HG02588 (cell line): ENCODE data around the gene GAB3.

Experiments
- ATAC-seq: cut with Tn5 transposase; IDR thresholded peaks from one replicate; pipeline ENCODE4 v1.9.1; 2021; ENCODE audit warnings: mild to moderate bottlenecking, moderate library complexity; ENCODE audit not compliant: unreplicated experiment

GAB3 gene

DNA sequence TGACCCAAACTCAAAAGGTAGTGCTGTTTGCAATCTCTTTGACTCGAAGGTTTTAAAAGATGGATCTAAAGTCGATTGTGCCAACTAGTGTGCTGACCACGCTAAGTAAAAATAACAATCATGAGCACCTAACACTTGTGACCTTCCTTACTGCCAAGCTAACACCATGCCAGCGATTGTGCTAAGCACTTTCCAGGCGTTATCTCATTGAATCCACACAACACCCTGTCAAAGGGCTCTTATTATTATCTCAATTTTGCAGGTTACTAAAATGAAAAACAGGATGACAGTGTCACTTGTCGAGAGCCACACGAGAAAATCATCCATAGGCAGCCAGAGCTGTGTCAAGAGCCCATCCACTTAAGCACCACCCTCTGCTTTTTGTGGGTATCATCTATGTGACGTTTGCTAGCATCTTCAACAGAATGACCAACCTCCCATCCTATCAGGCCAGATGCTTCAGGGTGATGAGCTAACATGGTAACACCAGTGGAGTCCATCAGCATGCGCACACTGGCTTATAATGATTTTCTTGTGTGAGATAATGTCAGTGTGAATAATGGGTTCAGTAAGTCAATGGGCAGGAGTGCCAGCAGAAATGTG lies 893 bp upstream of the GAB3 start:
- ATAC-seq: no peak

DNA sequence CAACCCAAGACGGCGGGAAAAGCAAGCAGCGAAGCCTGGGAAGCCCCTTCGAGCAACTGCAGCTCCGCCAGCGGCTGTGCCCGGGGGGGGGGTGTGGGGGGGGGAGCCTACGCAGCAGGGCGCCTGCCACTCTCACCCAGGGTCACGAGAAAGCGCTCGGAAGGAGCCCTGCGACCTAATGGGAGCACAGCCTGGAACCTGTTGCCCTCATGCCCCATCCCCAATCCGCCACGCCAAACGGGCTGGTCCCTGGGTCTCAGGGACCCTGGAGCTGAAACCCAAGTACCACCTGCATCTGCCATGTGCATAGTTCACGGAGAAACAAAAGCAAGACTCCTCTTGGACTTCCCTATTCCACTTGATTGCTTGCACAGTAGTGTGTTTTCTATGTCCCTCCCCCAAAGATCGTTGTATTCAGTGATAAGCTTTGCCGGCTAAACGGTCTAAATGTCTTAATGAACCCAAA lies 359 bp upstream of the GAB3 start:
- peak; percentile 26 for ATAC-seq

DNA sequence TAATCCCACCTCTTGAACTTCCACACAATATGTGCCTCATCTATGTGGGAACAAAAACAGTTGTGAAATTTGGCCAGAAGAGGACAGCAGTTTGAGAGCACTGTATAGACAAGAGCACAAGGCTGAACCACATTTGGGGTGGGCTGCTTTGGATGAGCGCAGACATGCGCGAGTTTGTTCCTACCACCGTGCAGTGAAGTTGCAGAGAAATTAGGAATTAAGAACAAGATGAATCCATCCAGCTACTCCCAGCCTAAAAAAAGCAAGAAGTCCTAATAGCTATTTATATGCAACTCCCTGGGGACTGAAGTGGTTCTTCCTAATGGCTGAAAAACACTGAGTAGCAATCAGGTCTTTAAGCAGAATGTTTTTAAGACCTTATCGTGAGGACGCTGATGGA lies 1.0 kb downstream of the GAB3 start:
- no peak for ATAC-seq

DNA sequence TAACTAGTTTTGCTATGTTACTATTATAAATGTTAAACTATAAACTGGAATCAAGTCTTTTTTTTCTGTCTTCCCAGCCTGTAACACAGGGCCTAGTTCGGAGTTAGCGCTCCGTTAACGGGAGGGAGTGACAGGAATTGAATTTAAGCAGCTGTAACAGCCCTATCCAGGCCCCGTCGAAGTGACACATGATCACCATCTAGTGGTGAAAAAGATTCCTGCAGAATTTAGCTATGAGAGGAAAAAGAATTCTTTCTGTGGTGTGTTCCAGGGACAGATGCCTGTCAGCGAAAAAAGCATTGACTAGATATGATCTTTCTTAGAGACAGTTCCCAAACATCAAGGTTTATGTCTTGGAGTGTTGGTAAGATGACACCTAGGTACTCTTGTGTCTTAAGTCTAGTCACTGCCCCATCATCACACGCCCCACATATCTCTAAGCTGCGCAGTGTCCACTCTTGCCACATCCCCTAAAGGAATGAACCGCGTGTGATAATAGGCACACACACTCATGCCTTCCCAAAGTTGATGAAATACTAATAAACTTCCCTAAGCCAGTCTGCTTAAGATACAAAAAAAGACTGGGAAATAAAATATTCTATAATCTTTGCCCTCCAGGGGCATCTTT lies 2.1 kb downstream of the GAB3 start:
- ATAC-seq: no peak

DNA sequence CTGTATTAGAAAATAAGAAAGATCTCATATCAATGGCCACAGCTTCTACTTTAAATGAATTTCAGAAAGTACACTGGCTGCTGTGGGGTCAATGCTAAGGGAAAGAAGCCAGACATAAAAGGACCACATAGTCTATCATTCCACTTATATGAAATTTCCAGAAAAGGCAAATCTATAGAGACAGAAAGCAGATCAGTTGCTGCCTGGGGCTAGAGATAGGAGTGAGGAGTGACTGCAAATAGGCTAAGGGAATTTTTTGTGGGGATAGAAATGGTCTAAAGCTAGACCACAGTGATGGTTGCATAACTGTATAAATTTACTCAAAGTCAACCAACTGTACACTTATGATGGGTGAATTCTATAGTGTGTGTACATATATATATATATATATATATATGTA lies 8.3 kb downstream of the GAB3 start:
- ATAC-seq: no peak

DNA sequence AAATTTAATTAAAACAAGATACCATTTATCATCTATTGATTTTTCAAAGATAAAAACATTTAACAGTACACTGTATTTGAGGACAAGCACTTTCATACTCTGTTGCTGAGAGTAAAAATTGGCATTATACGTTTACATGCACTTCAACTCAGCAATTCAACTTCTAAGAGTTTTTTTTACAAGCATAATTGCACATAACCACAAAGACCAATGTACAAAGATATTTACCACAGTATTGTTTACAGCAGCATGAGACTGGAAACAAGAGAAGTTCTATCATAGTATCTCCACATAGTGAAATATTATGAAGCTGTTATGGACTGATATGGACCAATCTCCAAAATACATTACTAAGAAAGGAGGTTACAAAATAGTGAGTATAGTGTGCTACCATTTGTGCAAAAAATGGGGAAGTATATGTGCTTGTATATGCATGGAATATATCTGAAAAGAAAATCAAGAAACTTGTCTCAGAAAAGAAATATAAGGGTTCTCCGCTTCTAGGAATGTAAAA lies 10.9 kb downstream of the GAB3 start:
- ATAC-seq: no peak

DNA sequence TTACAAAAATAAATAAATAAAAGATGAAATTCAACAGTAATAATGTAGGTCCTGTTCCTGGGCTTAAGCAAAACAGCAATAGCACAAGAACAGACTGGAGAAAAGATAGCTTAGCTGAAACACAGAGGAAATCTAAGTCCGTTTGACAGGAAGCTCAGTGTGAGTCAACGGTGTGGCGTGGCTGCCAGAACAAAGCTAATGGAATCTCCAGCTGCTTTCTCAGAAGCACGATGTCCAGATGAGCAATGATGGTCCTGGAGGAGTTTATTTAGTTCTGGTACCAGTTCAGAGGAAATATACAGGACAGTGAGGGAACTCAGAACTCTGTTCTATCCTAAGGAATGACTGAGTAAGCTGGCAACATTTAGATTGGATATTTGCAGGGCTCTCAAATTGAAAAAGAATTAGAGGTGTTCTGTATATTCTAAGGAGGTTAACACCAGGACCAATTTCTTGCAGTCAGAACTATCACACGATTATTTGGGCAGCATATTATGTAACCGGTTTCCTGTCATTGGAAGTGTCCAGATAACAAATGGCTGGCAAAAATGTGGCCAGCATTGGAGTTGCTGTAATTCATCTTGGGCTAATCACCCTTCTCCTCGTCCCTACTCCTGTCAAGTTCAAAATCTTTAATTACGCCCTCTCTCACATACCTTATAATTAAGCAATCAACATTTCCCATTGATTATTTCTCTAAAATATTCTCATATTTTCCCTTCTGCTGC lies 12.7 kb downstream of the GAB3 start:
- no peak for ATAC-seq

DNA sequence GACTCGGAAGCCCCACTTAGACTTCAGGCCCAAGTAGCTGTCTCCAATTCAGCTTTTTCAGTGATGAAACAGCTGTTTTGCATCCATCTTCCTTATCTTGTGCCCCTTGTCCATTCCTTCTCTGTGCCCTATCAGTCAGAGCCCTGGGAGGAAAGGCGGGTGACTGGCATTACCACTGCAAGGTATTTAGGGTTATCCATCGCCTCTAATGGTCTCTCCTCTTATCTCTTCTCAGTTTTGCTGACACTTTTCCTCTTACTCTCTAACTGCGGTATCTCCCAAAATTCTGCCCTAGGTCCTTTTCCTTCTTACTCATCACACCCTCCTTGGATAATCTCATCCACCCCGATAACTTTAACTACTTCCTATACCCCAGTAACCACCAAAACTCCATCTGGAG lies 13.7 kb downstream of the GAB3 start:
- ATAC-seq: no peak

DNA sequence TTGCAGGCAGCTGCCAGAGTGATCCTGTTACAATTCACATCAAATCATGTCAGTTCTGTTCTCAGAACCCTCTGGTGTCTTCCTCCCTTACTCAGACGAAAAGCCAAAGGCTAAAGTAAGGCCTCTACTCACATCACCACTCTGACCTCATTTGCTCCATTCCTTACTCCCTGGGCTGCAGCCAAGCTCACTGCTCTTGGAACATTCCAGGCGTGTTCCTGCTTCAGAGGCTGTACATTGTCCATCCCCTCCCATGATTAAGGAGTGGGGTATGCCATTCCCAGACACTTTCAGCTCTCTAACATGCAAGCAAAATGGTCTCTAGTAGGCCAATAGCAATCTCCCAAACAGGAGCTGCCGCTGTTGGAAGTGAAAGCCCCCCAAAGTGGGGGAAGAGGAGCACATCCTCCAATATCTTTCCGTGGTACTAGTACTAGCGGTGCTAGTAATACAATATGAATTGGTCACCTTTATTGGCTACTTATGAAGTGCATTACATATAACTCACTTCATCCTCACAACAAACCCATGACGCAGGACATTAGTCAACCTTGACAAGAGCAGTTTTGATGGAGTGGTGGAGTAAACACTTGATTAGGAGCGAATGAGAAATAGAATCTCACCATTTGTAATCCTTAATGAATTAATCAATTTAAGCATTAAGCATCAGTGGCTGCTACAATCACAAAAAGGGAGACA lies 15.0 kb downstream of the GAB3 start:
- ATAC-seq: no peak

DNA sequence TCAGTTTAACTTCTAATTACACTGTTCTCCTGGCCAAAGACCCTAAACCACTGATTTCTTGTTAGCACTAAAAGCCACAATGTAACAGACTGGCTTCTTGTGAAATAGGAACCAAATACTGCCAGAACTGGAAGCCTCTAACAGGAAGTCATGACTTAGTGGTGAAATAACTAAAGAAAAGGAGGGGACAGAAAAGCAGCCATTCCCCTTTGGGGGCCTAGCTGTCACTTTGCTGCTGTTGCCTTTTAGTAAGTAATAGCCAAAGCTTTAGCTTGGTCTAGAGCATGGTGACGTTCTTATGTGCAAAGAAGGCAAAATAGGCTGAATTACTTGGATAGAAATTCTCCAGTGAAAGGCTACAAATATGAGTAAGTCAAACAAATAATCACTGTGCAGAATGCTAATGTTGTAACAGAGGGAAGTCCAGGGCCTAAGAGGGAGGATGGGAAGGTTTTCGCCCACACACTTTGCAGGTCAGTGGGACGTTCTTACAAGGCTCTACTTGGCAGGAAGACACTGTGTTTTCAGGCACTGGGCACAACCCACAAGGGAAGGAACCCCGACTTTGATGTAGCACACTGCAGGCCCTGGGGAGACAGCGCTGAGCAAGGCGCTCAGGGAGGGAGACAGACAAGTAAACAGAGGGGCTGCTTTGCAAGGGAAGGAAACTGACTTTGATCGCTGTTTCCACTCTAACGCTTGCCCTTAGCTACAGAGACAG lies 16.7 kb downstream of the GAB3 start:
- ATAC-seq: no peak

DNA sequence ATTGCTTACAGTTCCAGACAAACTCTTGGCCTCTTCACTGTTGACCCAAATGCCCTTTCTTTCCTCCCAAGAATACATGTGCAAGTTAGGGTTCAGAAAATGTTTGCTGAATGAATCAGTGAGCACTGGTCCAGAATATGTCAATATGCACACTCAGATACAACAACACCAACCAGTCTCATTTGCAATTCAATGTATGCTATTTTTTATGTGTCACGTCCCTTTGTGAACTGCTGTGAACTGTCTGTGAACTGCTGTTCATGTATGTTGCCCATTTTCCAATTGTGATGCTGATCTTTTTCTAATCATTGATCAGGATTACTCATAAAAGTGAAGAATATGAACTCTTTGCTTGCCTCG lies 17.8 kb downstream of the GAB3 start:
- no peak for ATAC-seq

DNA sequence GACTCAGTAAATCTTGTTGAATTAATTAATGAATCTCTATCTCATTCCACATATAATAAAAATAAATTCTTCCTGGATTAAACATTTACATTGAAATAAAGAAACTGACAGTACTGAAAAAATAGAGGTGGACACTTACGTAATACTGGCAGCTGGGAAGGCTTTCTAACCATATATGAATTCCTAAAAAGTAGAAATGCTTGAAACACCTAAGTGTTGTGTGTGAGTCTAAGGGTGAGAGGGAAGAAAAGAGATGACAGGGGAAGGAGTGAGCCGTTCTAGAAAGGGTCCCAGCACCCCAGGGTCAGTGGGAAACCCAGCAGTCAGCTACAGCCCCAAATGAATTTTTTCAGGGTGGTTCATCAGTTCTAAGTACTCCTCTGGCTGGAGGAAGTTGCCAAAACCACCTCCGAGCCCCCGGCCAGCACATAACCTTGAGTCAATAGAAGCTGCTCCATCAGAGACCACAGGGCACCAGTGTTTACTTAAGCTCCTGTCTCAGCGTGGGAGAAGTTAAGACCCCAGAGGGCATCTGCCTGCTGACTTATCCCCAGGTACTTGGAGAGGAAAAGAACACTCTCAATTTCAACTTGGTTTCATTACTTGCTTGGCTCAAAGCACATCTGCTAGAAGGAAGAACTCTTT lies 18.3 kb downstream of the GAB3 start:
- ATAC-seq: no peak

DNA sequence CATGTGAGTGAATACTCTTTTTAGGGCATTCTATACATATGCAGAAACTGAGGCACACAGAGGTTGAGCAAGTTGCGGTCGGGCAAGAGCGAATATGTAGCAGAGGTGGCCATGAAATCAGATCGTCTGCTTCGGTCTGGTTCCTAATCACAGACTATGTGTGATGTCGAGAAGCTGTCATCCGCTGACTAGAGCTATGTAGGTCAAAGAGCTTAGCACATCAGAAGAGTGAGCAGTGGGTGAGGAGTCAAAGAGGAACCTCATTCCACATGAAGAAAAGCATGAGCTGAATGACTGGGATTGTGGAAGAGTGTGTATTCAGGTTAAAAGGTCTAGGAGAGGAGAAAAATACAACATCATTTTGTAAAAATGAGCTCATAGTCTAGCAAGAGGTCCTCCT lies 19.0 kb downstream of the GAB3 start:
- no peak for ATAC-seq

DNA sequence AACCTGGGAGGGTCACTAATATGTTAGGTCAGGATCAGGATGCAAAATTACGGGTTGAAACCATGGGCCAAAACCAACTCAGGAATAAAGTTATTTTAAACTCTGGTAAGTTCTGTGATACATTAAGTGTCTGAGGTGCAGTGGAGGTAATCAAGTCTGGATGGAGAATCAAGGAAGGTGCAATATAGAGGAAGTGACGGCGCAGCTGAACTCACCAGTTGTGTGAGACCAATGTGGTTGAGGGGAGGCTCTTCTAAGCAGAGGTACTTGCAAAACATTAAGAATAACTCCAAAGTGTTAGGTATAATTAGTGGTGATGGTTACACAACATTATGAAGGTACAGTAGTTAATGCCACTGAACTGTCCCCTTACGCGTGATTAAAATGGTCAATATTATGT lies 19.7 kb downstream of the GAB3 start:
- no peak for ATAC-seq

DNA sequence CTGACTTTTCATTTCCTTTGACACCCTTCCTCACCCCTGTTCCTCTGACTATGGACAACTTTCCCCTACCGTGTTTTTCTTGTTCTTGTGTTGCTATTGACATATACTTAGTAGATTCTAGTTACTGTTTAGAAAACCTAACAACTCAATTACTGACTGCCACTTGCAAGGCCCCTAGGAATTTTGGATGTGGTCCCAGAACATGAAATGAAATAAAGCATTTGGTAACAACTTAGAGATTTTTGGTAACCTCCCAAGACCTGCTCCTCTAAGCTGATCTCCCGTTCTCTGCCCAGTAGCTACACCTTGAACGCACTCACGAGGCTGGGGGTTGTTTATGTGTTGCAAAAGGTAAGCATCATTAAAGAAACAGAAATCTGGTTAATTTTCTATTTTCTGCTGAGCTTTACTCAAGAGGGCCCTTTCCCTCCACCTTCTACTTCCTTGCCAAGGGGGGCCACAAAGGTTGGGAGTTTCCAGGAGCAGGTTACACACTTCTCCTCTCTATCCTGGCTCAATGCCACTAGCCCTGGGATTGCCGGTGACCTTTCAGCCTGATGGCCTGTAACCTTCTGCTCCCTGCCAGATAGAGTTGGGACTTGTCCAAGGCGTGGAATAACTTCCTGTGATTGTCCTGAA lies 20.5 kb downstream of the GAB3 start:
- ATAC-seq: no peak

DNA sequence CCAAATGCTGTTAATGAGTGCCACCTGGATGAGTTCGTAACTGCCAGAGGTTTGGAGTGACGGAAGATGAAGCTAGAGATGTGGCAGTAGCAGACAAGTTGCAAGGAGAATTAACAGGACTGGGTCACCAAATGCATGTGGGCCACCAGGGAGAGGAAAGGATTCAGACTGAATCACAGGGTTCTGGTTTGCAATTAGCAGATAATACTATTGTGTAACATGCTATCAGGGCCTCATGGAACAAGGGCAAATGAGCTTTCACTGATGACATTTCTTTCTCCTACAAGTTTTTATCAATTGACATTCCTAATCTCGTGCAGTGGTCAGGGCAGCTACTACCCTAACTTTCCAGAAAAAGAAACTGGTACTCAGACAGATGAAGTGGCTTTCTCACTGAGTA lies 21.4 kb downstream of the GAB3 start:
- no peak for ATAC-seq

DNA sequence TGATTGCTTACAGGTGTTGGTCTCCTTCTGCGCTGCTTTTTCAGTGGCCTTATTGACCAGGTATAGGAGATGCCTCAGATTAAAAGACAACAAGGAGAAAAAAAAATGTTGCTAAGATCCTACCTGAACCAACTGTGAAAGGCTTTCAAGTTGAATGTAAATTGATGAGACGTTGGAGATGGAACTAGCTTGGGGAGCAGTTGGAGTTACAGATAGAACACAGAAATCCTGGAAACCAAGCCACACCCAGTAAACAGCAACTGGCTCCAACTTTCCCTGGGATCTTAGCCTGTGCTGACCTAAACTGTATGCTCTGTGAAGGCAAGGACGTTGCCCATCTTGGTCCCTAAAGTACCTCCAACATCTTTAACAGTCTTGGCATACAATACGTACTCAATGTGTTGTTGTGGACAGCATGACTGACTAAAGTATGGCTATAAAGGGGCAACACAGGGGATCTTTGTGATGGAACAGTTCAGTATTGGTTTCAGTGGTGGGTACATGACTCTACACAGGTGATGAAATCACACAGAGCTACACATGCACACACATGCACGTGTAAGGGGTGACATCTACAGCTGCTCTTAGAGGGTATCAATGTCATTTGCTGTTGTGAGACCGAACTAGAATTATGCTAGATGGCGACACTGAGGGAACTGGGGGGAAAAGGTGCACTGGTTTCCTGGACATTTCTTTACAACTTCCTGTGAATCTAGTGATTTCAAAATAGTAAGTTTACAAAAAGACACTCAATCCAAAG lies 22.3 kb downstream of the GAB3 start:
- no peak for ATAC-seq

DNA sequence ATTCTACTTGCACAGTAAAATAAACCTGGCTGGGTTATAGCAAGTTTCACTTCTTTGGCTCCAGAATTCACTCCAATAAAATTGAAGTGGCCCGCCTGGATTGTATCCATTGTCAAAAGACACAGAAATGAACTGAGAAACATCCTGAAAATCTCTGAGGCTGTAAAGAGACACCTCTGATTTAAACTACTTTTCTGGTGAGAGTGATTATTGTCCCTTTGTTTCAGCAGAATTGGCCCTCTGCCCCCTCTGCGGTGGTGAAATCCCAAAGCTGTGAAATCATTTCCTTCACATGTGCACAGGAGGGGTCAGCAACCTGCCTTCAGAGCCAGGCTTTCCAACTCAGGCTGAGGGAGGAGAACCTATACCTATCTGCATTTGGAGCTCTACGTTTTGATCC lies 23.0 kb downstream of the GAB3 start:
- ATAC-seq: no peak

DNA sequence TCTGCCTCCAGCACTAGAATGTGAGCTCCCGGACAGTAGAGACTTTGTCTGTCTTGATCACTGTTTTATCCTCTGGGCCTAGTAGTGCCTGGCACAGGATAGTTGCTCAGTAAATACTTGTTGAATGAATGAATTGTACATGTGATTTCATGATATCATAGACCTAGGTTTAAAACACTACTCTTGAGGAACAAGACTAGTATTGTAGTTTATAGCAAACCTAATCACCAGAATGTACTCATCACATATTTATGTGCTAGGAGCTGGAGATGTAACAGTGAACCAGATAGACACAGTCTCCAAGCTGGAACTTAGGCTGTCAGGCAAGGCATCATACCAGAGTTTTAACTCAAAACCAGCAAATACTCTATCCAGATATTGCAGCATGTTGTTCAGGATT lies 23.5 kb downstream of the GAB3 start:
- ATAC-seq: no peak
